Tibial nerve (tissue), 4 donors: ENCODE data around the gene IQSEC3. TPM values are rescaled to one million over a fixed set of nuclear protein-coding genes. Genes with fewer than 3 reads are reported as not detected.

Experiments used
- DNase-seq, 2 donors: peaks; one replicate each; pipeline ENCODE4 v3.0.0-alpha.2; 2019; ENCODE audit warnings: low spot score in 2 of 2
- H3K27ac ChIP-seq, 4 donors: fragments of 200-600 bp; sonication (generic) in 3 of 4; one replicate each; pipeline ENCODE4 v1.5.1; 2017 to 2019; ENCODE audit warnings: mild to moderate bottlenecking in 1 of 4
- H3K27me3 ChIP-seq, 2 donors: fragments of 200-600 bp; sonication (generic) in 1 of 2; one replicate each; pipeline versions ENCODE4 v1.5.1 to v1.6.0; 2017 to 2019
- H3K36me3 ChIP-seq, 3 donors: fragments of 200-600 bp; sonication (generic); one replicate each; pipeline ENCODE4 v1.5.1; 2018 to 2019
- H3K4me1 ChIP-seq, 4 donors: fragments of 200-600 bp; sonication (generic) in 3 of 4; one replicate each; pipeline ENCODE4 v1.5.1; 2017 to 2019
- H3K4me3 ChIP-seq, 4 donors: fragments of 200-600 bp; sonication (generic) in 3 of 4; one replicate each; pipeline ENCODE4 v1.5.1; 2017 to 2019; ENCODE audit warnings: mild to moderate bottlenecking in 1 of 4, moderate library complexity in 1 of 4
- H3K9me3 ChIP-seq, 4 donors: fragments of 200-600 bp; sonication (generic) in 3 of 4; one replicate each; pipeline ENCODE4 v1.5.1; 2017 to 2019
- EP300 ChIP-seq, 2 donors: sonication (generic); formaldehyde crosslinking; IDR thresholded peaks; one replicate each; pipeline ENCODE4 v1.6.1; 2017; ENCODE audit warnings: antibody characterized with exemption in 2 of 2, mild to moderate bottlenecking in 1 of 2
- POLR2A ChIP-seq, 2 donors: fragments of 450-650 bp; IDR thresholded peaks; one replicate each; pipeline ENCODE4 v1.6.1; 2017; ENCODE audit warnings: antibody characterized with exemption in 2 of 2, mild to moderate bottlenecking in 2 of 2, moderate library complexity in 2 of 2
- WGBS, 2 donors: methylation state at CpG; one replicate each; pipeline ENCODE4 v1.1.5; 2018; 5-methylcytosine and 5-hydroxymethylcytosine counted together
- total RNA-seq, 4 donors: library from RNA; depleted of rRNA; stranded (reverse); fragments of >200 nt; gene quantifications; one replicate each; pipeline ENCODE4 v1.1.0, GENCODE V29; 2016
- TF ChIP-seq, protein P1 (sequence below), 5 experiments: fragments of 200-600 bp in 3 of 5; fragments of 450-650 bp in 2 of 5; sonication (generic) in 3 of 5; IDR thresholded peaks; one replicate each; pipeline ENCODE4 v1.5.1; 2016 to 2019; ENCODE audit warnings: antibody characterized with exemption in 5 of 5, mild to moderate bottlenecking in 3 of 5, moderate library complexity in 2 of 5

IQSEC3 gene
- total RNA-seq, 4 donors from 2014 or later = 0.84 to 6.5 (median 1.6) TPM

DNA sequence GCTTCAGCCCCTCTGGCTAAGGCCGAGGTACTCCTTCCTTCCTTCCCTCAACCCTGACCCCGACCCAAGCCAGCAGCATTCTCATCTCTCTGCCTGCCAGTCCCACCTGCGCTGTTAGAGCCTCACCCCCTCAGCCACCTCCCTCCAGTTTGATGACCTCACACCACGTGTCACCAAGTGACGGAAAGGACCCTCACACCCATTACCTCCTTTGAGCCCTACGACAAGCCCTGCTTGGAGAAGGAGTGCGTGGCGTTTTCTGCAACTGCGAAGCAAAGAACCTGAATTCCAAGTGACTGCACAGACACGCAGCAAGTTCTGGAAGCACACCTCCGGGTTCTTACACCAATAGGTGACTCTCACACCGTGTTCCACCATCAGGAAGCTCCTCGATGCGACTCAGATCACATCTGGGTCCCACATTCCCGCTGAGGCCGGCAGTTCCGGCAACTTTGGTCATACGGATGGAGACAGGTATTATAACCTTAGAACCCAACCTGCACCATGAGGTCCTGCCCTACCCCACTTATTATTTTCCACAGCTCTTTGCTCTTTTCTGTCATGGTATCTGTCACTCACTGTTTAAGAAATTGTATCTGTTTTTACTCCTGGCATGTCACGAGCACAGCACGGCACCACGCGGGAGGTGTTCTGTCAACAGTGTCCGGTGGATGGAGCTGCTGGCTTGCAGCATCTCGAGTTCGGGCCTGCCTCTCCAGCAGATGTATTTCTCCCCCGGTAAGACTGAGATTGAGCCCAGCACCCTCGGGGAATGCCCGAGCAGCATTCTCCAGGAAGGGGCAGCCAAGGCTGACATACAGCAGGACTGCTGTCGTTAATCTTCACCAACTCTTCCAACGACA, 152.4 kb downstream of the IQSEC3 start:
- Histone ChIP-seq H3K9me3 (no peaks in the 10 kb centered on the region), H3K4me1 (peaks cover 0 to 5% (median 0%) of the 10 kb centered on the region in 4 donors), H3K36me3 (no peaks in the 10 kb centered on the region), H3K27me3 (peaks cover 0 to 14% of the 10 kb centered on the region in 2 donors), H3K4me3 (no peak overlapping the region), H3K27ac (no peak overlapping the region)
- DNase-seq = no peak
- TF ChIP-seq POLR2A (IDR thresholded peaks at IDR 0.05) (no peak), EP300 (IDR thresholded peaks at IDR 0.05) (no peak)
- TF ChIP-seq, protein P1, sequence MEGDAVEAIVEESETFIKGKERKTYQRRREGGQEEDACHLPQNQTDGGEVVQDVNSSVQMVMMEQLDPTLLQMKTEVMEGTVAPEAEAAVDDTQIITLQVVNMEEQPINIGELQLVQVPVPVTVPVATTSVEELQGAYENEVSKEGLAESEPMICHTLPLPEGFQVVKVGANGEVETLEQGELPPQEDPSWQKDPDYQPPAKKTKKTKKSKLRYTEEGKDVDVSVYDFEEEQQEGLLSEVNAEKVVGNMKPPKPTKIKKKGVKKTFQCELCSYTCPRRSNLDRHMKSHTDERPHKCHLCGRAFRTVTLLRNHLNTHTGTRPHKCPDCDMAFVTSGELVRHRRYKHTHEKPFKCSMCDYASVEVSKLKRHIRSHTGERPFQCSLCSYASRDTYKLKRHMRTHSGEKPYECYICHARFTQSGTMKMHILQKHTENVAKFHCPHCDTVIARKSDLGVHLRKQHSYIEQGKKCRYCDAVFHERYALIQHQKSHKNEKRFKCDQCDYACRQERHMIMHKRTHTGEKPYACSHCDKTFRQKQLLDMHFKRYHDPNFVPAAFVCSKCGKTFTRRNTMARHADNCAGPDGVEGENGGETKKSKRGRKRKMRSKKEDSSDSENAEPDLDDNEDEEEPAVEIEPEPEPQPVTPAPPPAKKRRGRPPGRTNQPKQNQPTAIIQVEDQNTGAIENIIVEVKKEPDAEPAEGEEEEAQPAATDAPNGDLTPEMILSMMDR (IDR thresholded peaks at IDR 0.05) = no peak
- 78 to 84% methylated on average over 30 of the region's 30 CpGs for WGBS, 2 donors

DNA sequence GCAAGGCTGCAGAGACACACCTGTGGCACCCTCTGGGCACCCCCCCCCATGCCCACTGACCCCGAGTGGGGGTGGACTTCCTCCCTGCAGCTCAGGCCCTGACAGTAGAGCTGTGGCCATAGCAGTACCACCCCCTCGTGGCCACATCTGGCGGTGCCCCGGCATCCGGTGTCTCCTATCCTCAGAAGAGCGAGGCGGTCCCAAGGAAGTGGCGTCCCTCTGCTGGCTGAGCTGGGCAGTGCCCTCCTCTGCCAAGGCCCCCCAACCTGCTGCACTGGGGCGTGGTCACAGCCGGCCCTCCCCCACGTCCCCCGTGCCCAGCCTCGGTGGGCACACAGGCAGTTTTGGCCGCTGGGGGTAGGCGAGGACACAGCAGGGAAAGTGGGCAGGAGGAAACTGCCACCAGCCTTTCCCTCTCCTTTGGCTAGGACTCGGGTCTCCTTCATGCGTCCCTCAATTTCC, 153.4 kb downstream of the IQSEC3 start:
- no peaks in the 10 kb centered on the region for H3K36me3 ChIP-seq
- peaks cover 0 to 5% (median 0%) of the 10 kb centered on the region in 4 donors for H3K4me1 ChIP-seq
- TF ChIP-seq POLR2A (IDR thresholded peaks at IDR 0.05) = no peak
- no peak for TF ChIP-seq EP300 (IDR thresholded peaks at IDR 0.05)
- TF ChIP-seq, protein P1 (IDR thresholded peaks at IDR 0.05) = peak; percentile 30 to 75 (median 41)
- DNase-seq = peak; percentile 29 to 55
- WGBS, 2 donors = 32 to 33% methylated on average over 12 to 17 of the region's 17 CpGs
- no peak overlapping the region for H3K27ac ChIP-seq
- peaks cover 0 to 10% of the 10 kb centered on the region in 2 donors for H3K27me3 ChIP-seq
- no peaks in the 10 kb centered on the region for H3K9me3 ChIP-seq
- no peak overlapping the region for H3K4me3 ChIP-seq

DNA sequence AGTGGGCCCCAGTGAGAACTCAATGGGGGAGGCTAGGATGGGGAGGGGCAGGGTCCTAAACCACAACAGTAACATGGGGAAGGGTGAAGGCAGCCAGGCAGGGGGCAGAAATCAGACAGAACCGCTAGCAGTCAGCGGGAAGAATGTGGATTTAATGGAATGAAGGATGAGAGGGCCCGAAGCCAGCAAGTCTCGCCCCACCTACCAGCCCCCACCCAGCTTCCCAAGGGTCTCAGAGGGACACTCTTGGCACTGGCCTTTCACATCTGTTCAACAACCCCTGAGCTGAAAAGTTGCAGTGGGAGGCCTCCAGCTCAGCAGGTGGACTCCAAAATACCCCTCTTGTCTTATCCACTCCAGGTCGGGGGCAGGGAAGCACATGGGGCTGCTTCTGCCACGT, 153.9 kb downstream of the IQSEC3 start:
- no peaks in the 10 kb centered on the region for H3K9me3 ChIP-seq
- H3K27ac ChIP-seq = no peak overlapping the region
- H3K36me3 ChIP-seq = no peaks in the 10 kb centered on the region
- no peak for TF ChIP-seq POLR2A (IDR thresholded peaks at IDR 0.05)
- peaks cover 0 to 10% of the 10 kb centered on the region in 2 donors for H3K27me3 ChIP-seq
- peaks cover 0 to 5% (median 0%) of the 10 kb centered on the region in 4 donors for H3K4me1 ChIP-seq
- no peak for DNase-seq
- H3K4me3 ChIP-seq = no peak overlapping the region
- WGBS, 2 donors = 48 to 51% methylated on average over 6 of the region's 6 CpGs

DNA sequence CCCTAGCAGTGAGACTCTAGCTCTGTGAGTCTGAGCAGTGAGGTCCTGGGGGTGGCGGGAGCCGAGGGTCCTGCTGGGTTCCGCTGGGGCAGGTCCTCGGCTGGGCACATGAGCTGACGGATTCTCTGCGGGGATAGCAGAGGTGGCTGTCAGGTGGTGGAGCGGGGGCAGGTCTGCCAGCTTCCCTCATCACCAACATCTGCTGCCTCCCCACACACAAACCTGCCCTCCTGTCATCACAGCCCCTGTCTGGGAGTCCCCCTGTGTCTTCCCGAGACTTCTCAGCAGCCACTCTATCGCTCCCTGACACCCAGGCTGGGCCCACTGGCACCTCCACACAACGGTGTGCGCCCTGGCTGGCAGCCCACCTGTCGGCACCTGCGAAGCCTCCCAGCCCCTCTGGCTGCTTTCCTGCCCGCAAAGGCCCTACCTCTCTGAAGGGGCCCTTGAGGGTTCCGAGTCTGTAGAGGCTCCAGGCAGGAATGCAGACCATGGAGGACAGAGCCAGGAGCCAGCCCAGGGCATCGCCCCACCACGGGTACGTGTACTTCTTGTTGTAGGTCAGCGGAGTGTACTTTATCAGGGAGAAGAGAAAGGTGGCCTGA, 154.5 kb downstream of the IQSEC3 start:
- H3K27ac ChIP-seq = no peak overlapping the region
- WGBS, 2 donors = 84 to 87% methylated on average over 18 to 19 of the region's 19 CpGs
- H3K27me3 ChIP-seq = peaks cover 0 to 10% of the 10 kb centered on the region in 2 donors
- H3K9me3 ChIP-seq = no peaks in the 10 kb centered on the region
- H3K4me3 ChIP-seq = no peak overlapping the region
- H3K4me1 ChIP-seq = peaks cover 0 to 5% (median 0%) of the 10 kb centered on the region in 4 donors
- H3K36me3 ChIP-seq = no peaks in the 10 kb centered on the region
- TF ChIP-seq EP300 (IDR thresholded peaks at IDR 0.05) = no peak
- TF ChIP-seq, protein P1 (IDR thresholded peaks at IDR 0.05) = no peak
- no peak for TF ChIP-seq POLR2A (IDR thresholded peaks at IDR 0.05)
- no peak for DNase-seq

DNA sequence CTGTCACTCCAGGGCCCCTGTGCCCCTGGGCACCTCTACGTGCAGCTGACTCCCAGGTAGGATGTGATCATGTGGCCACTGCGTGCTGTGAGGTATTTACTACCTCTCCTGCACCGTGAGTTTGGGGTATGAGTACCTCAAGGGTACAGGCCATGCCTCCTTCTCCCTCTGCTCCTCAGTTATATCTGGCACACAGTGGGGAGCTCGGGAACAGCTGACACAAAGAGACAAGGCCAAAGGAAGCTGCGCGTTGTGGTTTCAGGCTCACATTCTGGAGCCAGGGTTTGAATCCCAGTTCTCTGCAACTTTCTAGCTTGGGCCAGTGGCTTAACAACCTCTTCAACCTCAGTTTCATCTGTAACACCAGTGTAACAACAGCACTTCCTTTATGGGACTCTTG, 155.2 kb downstream of the IQSEC3 start:
- WGBS, 2 donors = 75 to 86% methylated on average over 6 of the region's 6 CpGs
- peaks cover 0 to 10% of the 10 kb centered on the region in 2 donors for H3K27me3 ChIP-seq
- DNase-seq = no peak
- TF ChIP-seq POLR2A (IDR thresholded peaks at IDR 0.05) = no peak
- TF ChIP-seq, protein P1 (IDR thresholded peaks at IDR 0.05) = no peak
- no peak overlapping the region for H3K4me3 ChIP-seq
- H3K9me3 ChIP-seq = no peaks in the 10 kb centered on the region
- peaks cover 0 to 5% (median 0%) of the 10 kb centered on the region in 4 donors for H3K4me1 ChIP-seq
- H3K27ac ChIP-seq = no peak overlapping the region
- no peaks in the 10 kb centered on the region for H3K36me3 ChIP-seq
